Activated CD4-positive, alpha-beta memory T cell treated with anti-CD3 and anti-CD28 coated beads for 36 hours (primary cell): ENCODE data around the gene HOPX. TPM values are rescaled to one million over a fixed set of nuclear protein-coding genes. Genes with fewer than 3 reads are reported as not detected.
"Not testable (repeated sequence)": the region's sequence is repeated elsewhere in the genome, so short reads cannot be mapped to it uniquely, and the experiment has no call there.

Source experiments
- CTCF ChIA-PET: fragments of 350-600 bp; sonication (Branson Sonifier 250); formaldehyde crosslinking; loops from one replicate; lab custom pipeline; 2021; ENCODE audit warnings: antibody characterized with exemption, inconsistent platforms; lab: Charles Lee
- POLR2A ChIA-PET: fragments of 350-600 bp; sonication (Branson Sonifier 250); formaldehyde crosslinking; loops from one replicate; lab custom pipeline; 2021; ENCODE audit warnings: antibody characterized with exemption; lab: Charles Lee
- DNase-seq: peaks from one replicate; pipeline ENCODE4 v3.0.0-alpha.2; 2020
- H3K27ac Mint-ChIP-seq: one replicate; pipeline ENCODE4 v1.8.0; 2021; ENCODE audit warnings: mixed read lengths
- H3K27me3 Mint-ChIP-seq: one replicate; pipeline ENCODE4 v1.8.0; 2021; ENCODE audit warnings: mixed read lengths
- H3K36me3 Mint-ChIP-seq: one replicate; pipeline ENCODE4 v1.8.0; 2021; ENCODE audit warnings: mixed read lengths
- H3K4me1 Mint-ChIP-seq: one replicate; pipeline ENCODE4 v1.8.0; 2021; ENCODE audit warnings: low read depth, mixed read lengths
- H3K4me3 Mint-ChIP-seq: one replicate; pipeline ENCODE4 v1.8.0; 2021; ENCODE audit warnings: mild to moderate bottlenecking, mixed read lengths
- H3K9me3 Mint-ChIP-seq: one replicate; pipeline ENCODE4 v1.8.0; 2021; ENCODE audit warnings: mixed read lengths
- intact Hi-C: fragments of 100-400 bp; cut with micrococcal nuclease; formaldehyde crosslinking; loops from one replicate; pipeline ENCODE4 v1.15.1; 2023
- total RNA-seq, 2 experiments: library from RNA; stranded (reverse); gene quantifications; one replicate each; pipeline ENCODE4 v1.2.3, GENCODE V29; 2021

The HOPX gene
- 100 to 1,000 TPM; 124 to 126 TPM for total RNA-seq

- no peaks in the 10 kb centered on the region for H3K36me3 Mint-ChIP-seq
- CTCF ChIA-PET: interaction anchor here (0.7 to 2.2 kb wide), 6 partner anchors 8 to 137 kb away, joined by 3 to 6 read pairs (median 4); no protein-coding TSS in a partner anchor
- H3K4me3 Mint-ChIP-seq: peak within 1 kb of the TSS; percentile 34
- peaks cover 41% of the 10 kb centered on the region for H3K27me3 Mint-ChIP-seq
- H3K9me3 Mint-ChIP-seq: no peaks in the 10 kb centered on the region
- H3K4me1 Mint-ChIP-seq: peaks cover 29% of the 10 kb centered on the region
- DNase-seq: peak; percentile 88
- intact Hi-C loops: loop anchor here (1.0 to 5.0 kb wide), 5 partner anchors 29 to 294 kb away; partner anchors contain the start of gene AASDH
- POLR2A ChIA-PET: interaction anchor here (1.2 to 2.2 kb wide), 4 partner anchors 10 to 40 kb away, joined by 4 to 11 read pairs (median 6); no protein-coding TSS in a partner anchor
- peak within 1 kb of the TSS; percentile 42 for H3K27ac Mint-ChIP-seq
Observed at GRCh38 chr4:56681158-56681852, at the start of gene HOPX. Gene HOPX, minus strand, starts transcription at chr4:56681296. Its CDS starts 23,480 bp downstream, at chr4:56657816.

- no peak overlapping the region for H3K4me3 Mint-ChIP-seq
- CTCF ChIA-PET: interaction anchor here (0.6 to 1.4 kb wide), 3 partner anchors 10 to 187 kb away, joined by 3 read pairs; no protein-coding TSS in a partner anchor
- intact Hi-C loops: no loop called here
- DNase-seq: no peak
- H3K9me3 Mint-ChIP-seq: no peaks in the 10 kb centered on the region
- H3K4me1 Mint-ChIP-seq: no peaks in the 10 kb centered on the region
- POLR2A ChIA-PET: interaction anchor here (0.6 kb wide), 1 partner anchor 25 kb away, joined by 3 read pairs; no protein-coding TSS in a partner anchor
- no peaks in the 10 kb centered on the region for H3K36me3 Mint-ChIP-seq
- no peak overlapping the region for H3K27ac Mint-ChIP-seq
- peaks cover 9% of the 10 kb centered on the region for H3K27me3 Mint-ChIP-seq
Observed at GRCh38 chr4:56730097-56730496, 49.0 kb upstream of the HOPX start.

DNA sequence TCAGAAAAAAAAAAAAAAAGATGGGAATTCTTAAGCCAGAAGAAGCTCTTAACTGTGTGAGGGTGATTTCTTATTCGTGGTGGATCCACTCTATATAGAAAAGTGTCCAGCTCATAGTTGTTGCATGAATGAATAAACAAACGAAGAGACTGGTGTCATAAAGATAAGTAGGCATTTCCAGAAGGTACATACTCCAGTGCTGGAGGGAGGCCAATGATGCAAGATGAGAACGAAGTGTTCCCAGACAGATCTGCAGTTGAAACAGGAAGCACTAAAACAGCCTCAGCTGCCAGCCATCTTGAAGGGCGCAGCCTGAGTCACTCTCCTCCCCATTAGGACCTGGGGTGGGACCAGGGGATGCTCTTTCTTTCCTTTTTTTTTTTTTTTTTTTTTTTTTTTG is 47.4 kb upstream of the HOPX start:
- CTCF ChIA-PET: interaction anchor here (1.4 kb wide), 1 partner anchor 87 kb away, joined by 3 read pairs; no protein-coding TSS in a partner anchor
- H3K27me3 Mint-ChIP-seq: peaks cover 7% of the 10 kb centered on the region
- intact Hi-C loops: no loop called here

GRCh38 chr4:56727150-56727549 is 46.1 kb upstream of the HOPX start:
- Mint-ChIP-seq H3K27me3 (peaks cover 2% of the 10 kb centered on the region), H3K4me3 (no peak overlapping the region), H3K4me1 (peaks cover 23% of the 10 kb centered on the region), H3K27ac (no peak overlapping the region), H3K9me3 (no peaks in the 10 kb centered on the region), H3K36me3 (no peaks in the 10 kb centered on the region)
- CTCF ChIA-PET: interaction anchor here (0.8 kb wide), 1 partner anchor 89 kb away, joined by 3 read pairs; no protein-coding TSS in a partner anchor
- POLR2A ChIA-PET: no interaction called here
- intact Hi-C loops: no loop called here
- no peak for DNase-seq

More for the DNA sequence above, 47.4 kb upstream of the HOPX start:
- POLR2A ChIA-PET: no interaction called here
- Mint-ChIP-seq H3K36me3 (no peaks in the 10 kb centered on the region), H3K4me3 (no peak overlapping the region), H3K9me3 (no peaks in the 10 kb centered on the region), H3K4me1 (peaks cover 9% of the 10 kb centered on the region), H3K27ac (no peak overlapping the region)
- DNase-seq: no peak

- DNase-seq, intact Hi-C loops, H3K27me3 Mint-ChIP-seq, CTCF ChIA-PET, POLR2A ChIA-PET, H3K36me3 Mint-ChIP-seq, H3K9me3 Mint-ChIP-seq, H3K4me3 Mint-ChIP-seq, H3K27ac Mint-ChIP-seq: not testable (repeated sequence)
- H3K4me1 Mint-ChIP-seq: peaks cover 23% of the 10 kb centered on the region
Observed at GRCh38 chr4:56726593-56726992, 45.5 kb upstream of the HOPX start.

DNA sequence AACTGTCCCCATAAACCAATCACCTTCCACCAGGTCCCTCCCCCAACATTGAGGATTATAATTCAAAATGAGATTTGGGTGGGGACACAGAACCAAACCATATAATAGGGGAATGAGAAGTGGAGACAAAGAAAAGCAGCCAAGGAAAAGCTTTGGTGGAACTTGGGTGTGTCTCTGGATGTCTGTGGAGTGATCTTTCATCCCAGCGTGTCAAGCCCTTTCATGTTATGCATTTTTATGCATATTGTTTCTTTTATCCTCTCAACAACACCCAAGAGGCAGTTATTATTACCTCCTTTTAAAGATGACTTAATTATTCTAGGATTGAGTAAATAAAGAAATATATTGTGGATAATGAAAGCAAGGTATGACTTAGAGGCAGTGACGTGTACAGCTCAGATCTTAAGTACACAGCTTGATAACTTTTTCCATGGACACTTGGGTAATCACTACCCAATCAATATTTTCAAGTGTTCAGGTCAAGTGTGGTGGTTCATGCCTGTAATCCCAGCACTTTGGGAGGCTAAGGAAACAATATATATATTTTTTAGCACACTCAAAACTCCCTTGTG is 42.6 kb upstream of the HOPX start:
- no peak for DNase-seq
- H3K36me3 Mint-ChIP-seq: no peaks in the 10 kb centered on the region
- CTCF ChIA-PET: interaction anchor here (0.8 to 1.9 kb wide), 5 partner anchors 18 to 83 kb away, joined by 3 to 5 read pairs (median 3); no protein-coding TSS in a partner anchor
- H3K4me1 Mint-ChIP-seq: peaks cover 23% of the 10 kb centered on the region
- H3K27ac Mint-ChIP-seq: peak overlapping the region; percentile 80
- peak overlapping the region; percentile 5 for H3K4me3 Mint-ChIP-seq
- POLR2A ChIA-PET: interaction anchor here (0.7 to 1.4 kb wide), 4 partner anchors 34 to 82 kb away, joined by 3 to 8 read pairs (median 4); no protein-coding TSS in a partner anchor
- no peaks in the 10 kb centered on the region for H3K9me3 Mint-ChIP-seq
- H3K27me3 Mint-ChIP-seq: peaks cover 1% of the 10 kb centered on the region
- intact Hi-C loops: loop anchor here (1.0 to 5.0 kb wide), 6 partner anchors 34 to 94 kb away; no protein-coding TSS in a partner anchor

DNA sequence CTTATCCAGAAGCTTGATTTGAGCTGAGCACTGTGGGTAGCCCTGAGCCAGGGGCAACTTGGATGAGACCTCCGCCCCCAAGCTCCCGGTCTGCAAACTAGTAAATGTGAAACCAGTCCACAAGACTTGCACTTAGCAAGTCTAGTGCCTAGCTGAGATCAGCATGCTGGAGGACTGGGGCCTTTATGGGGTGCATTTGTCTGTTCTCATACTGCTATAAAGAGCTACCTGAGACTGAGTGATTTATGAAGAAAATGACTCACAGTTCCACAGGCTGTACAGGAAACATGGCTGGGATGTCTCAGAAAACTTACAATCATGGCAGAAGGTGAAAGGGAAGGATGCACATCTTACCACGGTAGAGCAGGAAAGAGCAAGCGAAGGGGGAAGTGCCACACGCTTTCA is 42.1 kb upstream of the HOPX start:
- intact Hi-C loops: loop anchor here (1.0 to 5.0 kb wide), 6 partner anchors 34 to 94 kb away; no protein-coding TSS in a partner anchor
- ChIA-PET CTCF (interaction anchor here (0.7 to 1.9 kb wide), 8 partner anchors 18 to 147 kb away, joined by 3 to 5 read pairs (median 3); no protein-coding TSS in a partner anchor), POLR2A (interaction anchor here (0.7 to 1.4 kb wide), 4 partner anchors 35 to 82 kb away, joined by 3 to 8 read pairs (median 4); no protein-coding TSS in a partner anchor)
- H3K4me3 Mint-ChIP-seq: peak overlapping the region; percentile 5
- no peaks in the 10 kb centered on the region for H3K36me3 Mint-ChIP-seq
- H3K9me3 Mint-ChIP-seq: no peaks in the 10 kb centered on the region
- peak overlapping the region; percentile 80 for H3K27ac Mint-ChIP-seq
- peak; percentile 77 for DNase-seq
- H3K27me3 Mint-ChIP-seq: peaks cover 1% of the 10 kb centered on the region
- peaks cover 23% of the 10 kb centered on the region for H3K4me1 Mint-ChIP-seq

GRCh38 chr4:56708146-56708545 is 27.1 kb upstream of the HOPX start:
- DNase-seq: no peak
- Mint-ChIP-seq H3K4me3 (no peak overlapping the region), H3K27me3 (peaks cover 5% of the 10 kb centered on the region), H3K4me1 (no peaks in the 10 kb centered on the region), H3K36me3 (no peaks in the 10 kb centered on the region), H3K27ac (no peak overlapping the region), H3K9me3 (peaks cover 4% of the 10 kb centered on the region)
- CTCF ChIA-PET: no interaction called here
- intact Hi-C loops: no loop called here
- POLR2A ChIA-PET: no interaction called here

- intact Hi-C loops: no loop called here
- DNase-seq: no peak
- Mint-ChIP-seq H3K4me1 (no peaks in the 10 kb centered on the region), H3K9me3 (no peaks in the 10 kb centered on the region), H3K27ac (no peak overlapping the region), H3K36me3 (no peaks in the 10 kb centered on the region), H3K27me3 (peaks cover 2% of the 10 kb centered on the region), H3K4me3 (no peak overlapping the region)
- POLR2A ChIA-PET: no interaction called here
- CTCF ChIA-PET: interaction anchor here (0.8 kb wide), 1 partner anchor 17 kb away, joined by 3 read pairs; no protein-coding TSS in a partner anchor
Observed at GRCh38 chr4:56705966-56706365, 24.9 kb upstream of the HOPX start.

DNA sequence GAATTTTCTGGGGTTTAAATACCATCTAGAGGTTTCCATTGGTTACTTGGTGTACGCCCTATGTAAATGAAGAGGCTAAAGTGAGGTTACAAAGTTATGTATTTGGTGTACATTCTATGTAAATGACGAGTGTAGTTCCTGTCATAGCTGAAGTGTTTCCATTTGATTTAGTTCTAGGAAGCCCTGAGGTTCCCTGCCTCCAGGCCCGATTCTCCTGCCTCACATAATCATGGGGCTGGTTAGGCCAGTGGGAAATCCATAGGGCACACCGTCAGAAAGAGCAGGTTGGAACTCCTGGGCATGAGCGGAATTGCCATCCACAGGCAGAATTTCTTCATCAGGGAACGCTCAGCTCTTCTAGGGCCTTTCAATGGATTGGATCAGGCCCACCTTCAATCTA is 24.2 kb upstream of the HOPX start:
- POLR2A ChIA-PET: no interaction called here
- no peaks in the 10 kb centered on the region for H3K4me1 Mint-ChIP-seq
- no peak for DNase-seq

DNA sequence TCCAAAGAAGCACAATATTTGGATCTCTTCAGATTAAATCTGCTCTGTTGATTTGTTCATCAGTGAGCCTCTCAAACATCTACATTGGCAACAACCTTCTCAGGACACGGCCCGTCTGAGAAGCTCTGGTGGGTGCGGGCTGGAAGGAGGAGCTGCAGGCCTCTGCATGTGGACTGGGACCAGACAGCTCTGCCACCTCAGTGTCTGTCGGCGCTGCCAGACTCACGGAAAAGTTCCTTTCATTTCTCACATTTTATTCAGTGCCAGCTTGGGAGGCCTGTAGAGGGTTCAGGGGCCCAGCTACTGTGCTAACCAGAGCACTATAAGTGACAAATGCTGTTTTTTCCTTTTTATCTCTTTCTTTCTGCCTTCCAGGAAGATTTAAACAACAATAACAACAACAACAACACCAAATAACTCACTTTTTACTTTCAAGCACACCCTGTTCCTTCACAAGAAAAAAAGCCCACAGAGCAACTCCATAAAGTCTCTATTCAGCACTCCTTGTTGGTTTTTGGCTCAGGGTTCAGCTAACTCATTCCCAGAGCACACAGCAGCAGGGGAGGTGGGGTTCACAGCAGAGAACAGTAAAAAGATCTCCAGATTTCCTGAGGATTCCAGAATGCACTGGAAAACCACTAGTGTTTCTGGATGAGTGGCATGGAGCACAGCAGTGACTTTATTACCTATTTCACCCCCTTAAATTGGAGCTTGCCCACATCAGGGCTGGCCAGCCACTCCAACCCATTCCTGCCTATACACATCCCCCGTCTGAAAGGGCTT is 23.2 kb upstream of the HOPX start:
- ChIA-PET CTCF (no interaction called here), POLR2A (interaction anchor here (0.5 kb wide), 1 partner anchor 26 kb away, joined by 3 read pairs; no protein-coding TSS in a partner anchor)
- Mint-ChIP-seq H3K4me3 (no peak overlapping the region), H3K4me1 (no peaks in the 10 kb centered on the region), H3K27me3 (no peaks in the 10 kb centered on the region), H3K9me3 (no peaks in the 10 kb centered on the region), H3K27ac (no peak overlapping the region), H3K36me3 (no peaks in the 10 kb centered on the region)
- intact Hi-C loops: no loop called here
- no peak for DNase-seq

More for the DNA sequence above, 24.2 kb upstream of the HOPX start:
- H3K4me3 Mint-ChIP-seq: no peak overlapping the region
- H3K36me3 Mint-ChIP-seq: no peaks in the 10 kb centered on the region
- H3K27ac Mint-ChIP-seq: no peak overlapping the region
- H3K9me3 Mint-ChIP-seq: no peaks in the 10 kb centered on the region
- intact Hi-C loops: no loop called here
- H3K27me3 Mint-ChIP-seq: peaks cover 2% of the 10 kb centered on the region
- CTCF ChIA-PET: interaction anchor here (0.8 kb wide), 1 partner anchor 18 kb away, joined by 3 read pairs; no protein-coding TSS in a partner anchor
